Stimulated activated CD8-positive, alpha-beta memory T cell treated with anti-CD3 and anti-CD28 coated beads, Interleukin-15, amount 100 ng/mL, for 4 hours (primary cell): ENCODE results near the gene SLC27A4.

Experiments
- DNase-seq, 2 donors: peaks; one replicate each; pipeline ENCODE4 v3.0.0-alpha.2; 2020; ENCODE audit warnings: low read depth in 2 of 2

The SLC27A4 gene

GRCh38 chr9:128365525-128365924, 25.2 kb downstream of the SLC27A4 start:
- DNase-seq: no peak

DNA sequence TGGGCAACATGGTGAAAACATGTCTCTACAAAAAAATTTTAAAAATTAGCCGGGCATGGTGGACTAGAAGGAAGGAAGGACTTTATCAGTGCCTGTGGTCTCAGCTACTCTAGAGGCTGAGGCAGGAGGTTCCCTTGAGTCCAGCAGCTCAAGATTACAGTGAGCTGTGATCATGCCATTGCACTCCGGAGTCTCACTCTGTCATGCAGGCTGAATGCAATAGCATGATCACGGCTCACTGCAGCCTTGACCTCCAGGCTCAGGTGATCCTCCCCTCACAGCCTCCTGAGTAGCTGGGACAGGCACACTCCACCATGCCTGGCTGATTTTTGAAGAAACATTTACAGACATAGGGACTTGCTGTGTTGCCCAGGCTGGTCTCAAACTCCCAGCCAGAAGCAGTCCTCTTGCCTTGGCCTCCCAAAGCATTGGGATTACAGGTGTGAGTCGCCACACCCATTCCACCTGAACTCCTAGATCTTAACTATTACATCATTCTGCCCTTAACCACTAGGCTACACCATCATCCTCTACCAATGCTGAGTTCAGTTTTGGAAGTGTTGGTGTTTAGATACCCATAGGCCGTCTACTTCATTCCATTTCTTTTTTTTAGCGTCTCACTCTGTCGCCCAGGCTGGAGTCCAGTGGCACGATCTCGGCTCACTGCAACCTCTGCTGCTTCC, 28.8 kb downstream of the SLC27A4 start:
- DNase-seq: no peak

DNA sequence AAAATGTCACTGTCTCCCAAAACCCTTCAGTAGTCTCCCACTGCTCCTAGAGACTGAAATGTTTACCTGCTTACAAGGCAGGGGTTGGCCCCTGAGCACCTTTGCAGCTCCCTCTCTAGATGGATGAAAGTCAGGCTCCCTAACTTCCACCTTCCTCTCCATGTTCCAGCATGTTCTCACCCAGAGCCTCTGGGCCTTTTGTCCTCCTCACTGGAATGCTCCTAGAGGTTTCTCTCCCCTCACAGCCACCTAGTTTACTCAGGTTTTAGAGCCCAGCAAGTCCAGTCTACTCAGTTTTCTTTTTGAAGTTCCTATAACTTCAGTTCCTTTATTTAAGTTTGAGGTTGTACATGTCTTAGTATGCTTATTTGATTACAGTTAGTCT, 30.0 kb downstream of the SLC27A4 start:
- no peak for DNase-seq

DNA sequence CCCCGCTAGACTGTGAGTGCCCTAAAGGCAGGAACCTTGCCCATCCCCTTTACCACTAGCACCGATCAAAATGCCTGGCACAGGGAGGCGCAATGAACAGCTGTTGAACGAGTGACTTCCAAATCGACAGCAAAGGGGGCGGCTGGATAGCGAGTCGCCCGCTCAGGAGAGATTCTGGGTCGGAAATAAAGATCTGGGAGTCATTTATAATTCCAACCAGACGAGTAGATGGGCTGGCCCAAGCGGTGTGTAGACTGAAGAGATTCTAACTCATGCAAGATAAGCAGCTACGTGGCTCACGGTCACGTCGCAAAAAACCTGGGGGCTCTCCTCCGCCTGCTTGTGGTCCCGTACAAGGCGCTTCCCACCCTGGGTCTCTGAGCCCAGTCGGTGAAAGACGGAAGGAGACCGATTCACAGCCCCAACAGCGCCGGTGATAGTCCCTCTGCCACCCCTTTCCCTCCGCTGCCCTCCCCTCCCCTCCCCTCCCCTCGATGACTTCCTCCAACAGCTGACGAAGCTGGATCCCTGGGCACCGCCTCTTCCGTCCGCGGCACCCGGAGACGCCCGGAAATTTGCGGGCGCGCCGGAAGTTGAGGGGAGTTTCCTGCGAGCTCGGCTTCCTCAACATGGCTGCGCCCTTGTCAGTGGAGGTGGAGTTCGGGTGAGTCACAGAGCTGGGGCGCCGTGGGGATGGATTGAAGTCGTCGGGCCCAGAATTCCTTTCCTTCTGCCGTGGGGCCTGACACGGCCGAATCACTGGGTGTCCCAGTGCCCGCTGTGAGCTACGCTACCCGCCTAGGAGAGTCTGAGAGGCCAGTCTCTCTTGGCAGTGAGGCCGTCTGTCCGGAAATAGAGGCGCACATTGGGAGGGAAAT, 30.7 kb downstream of the SLC27A4 start, which contains the start of gene URM1:
Gene URM1 (plus strand): TSS at position 623 of the 878 bp plus-strand sequence. CDS start 7 bp downstream, at position 630.
- DNase-seq: peak; percentile 92 to 96

GRCh38 chr9:128371630-128372117, 31.3 kb downstream of the SLC27A4 start:
- DNase-seq: no peak

DNA sequence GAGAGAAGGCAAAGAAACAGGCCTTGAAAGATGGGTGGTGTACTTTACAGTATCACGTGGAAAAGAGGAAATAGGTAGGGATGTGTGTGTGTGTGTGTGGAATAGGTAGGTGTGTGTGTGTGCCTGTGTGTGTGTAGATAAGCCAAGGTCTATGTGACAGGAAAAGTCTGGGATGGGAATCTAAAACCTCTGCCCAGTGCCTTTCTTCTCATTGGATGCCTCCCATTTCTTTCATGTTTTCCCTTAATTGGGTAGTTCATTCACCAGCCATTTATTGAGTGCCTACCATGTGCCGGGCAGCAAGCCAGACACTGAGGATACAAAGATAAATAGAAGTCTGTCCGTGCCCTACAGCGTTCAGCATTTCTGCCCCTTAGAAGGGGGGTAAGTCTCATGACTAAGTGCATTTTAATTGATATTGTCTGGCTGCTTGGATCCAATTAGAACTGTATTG, 31.9 kb downstream of the SLC27A4 start:
- DNase-seq: no peak

DNA sequence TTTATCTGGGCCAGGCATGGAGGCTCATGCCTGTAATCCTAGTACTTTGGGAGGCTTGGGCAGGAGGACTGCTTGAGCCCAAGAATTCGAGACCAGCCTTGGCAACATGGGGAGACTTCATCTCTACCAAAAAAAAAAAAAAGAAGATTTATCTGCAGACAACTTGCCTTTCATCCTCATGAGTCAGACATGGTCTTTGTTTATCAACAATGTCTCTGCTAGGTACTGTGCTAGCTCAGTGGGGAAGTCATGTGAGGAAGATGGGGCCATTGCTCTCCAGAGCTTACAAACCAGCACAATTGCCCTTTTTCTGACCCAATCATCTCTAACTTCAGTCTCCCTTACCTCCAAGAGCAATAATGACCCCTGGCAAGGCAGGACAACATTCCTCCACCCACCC, 32.5 kb downstream of the SLC27A4 start:
- no peak for DNase-seq

- no peak for DNase-seq
Measured at GRCh38 chr9:128374221-128374675, 33.9 kb downstream of the SLC27A4 start.

DNA sequence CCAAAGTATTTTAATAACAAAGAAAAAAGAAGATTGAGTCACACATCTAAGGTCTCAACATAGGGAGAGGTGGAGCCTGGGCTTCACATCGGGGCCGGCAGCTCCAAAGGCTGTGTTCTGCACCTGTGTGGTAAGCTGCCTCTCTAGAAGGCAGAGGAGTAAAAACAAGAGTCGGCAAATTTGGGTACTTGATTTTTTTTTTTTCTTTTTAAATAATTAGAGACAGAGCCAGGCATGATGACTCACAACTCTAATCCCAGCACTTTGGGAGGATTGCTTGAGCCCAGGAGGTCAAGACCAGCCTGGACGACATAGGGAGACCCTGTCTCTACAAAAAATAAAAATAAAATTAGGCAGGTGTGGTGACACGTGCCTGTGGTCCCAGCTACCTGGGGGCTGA, 35.5 kb downstream of the SLC27A4 start:
- DNase-seq: no peak

DNA sequence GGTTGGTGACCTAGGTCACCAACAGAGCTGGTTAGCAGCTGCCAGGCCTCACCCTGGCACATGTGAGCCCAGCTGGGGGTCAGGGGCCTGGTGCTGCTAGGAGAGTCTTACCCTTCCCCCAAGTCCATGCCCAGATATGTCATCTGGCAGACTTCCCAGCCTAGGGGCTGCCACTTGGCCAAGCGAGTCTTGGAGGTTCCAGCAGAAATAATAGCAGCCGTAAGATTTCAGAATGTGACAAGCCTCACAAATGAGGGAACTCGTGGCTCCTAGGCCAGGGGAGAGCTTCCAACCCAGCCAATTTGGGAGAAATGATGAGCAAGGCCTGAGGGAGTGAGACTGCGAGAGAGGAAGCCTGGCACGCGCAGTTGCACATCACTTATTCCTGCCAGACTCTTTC, 41.9 kb downstream of the SLC27A4 start:
- no peak for DNase-seq

DNA sequence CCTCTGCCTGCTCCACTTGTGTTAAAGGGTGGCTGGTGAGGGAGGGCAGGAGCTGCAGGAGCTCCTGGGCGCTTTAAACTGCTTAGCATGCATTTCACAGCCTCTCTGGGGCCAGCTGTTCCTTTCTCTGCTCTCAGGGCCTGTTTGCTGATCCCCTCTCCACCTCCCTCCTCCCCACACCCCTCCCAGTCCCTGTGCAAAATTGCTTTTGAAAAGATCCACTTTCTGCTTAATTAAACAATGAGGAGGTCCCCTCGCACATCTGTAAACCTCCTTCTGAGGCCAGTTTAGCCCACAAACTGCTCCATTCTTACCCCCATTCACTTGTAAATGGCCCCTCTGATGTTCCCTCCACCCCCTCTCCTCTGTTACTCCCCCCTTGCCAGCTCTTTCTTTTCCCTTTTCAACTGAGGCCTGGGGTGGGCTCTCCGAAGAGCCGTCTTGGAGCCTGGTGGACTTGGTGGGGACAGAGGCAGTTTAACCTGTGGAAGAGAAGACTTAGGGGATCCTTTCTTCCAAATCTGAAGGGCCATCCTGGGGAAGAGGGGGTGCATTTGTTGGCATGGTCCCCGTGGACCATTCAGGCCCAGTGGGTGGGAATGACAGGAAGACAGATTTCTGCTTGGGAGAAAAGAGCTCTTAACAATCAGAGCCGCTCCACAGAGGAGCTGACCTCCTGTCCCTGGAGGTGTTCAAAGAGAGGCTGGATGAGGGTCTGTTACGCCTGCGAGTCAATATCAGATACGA, 42.9 kb downstream of the SLC27A4 start:
- no peak for DNase-seq

GRCh38 chr9:128383791-128384190, 43.5 kb downstream of the SLC27A4 start:
- no peak for DNase-seq

- no peak for DNase-seq
Measured at GRCh38 chr9:128384801-128385495, 44.6 kb downstream of the SLC27A4 start.

DNA sequence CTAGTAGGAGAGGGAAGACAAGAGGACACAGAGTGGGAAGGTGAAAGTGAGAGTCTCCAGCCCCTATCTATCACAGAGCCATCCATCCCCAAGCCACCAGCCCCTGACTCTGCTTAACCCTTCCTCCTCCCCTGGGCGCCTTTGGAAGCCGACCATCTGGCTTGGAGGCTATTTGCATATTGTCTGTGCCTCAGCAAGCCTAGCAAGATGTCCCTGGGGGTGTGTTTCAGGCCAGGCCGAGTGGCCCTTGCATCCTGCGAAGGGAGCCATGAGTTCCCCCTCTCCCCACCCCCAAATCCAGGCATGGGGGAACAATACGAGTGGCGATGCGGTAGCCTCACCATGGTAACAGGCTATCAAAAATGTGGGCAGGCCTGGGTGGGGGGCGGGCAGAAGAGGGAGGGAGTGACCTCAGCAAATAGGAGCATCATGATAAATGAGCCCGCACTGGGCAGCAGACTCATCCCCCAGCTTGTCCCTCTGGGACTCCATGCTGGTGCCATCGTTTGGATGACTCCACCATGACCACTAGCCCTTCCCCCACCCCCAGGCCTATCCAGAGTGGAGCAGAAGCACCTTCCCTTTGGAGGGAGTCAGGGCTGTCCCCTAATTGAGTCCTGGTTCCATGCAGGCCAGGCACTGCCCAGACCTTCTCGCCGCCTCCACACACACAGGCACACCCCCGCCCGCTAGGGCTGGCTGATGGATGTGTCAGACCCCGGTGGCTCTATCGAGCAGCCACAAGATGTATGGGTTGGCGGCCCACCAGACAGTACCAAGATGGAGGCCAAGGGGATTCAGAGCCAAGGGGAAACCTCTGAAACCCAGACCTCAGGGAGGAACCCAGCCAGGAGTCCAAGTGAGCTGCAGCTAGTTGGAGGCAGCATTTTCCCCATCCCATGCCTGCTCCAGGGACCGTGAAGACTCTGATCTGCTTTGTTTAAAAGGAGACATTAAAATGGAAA, 45.5 kb downstream of the SLC27A4 start:
- no peak for DNase-seq

GRCh38 chr9:128388150-128388549, 47.8 kb downstream of the SLC27A4 start:
- DNase-seq: no peak

- DNase-seq: no peak
Measured at GRCh38 chr9:128389395-128390149, 49.2 kb downstream of the SLC27A4 start.

- no peak for DNase-seq
Measured at GRCh38 chr9:128390150-128390812, 50.0 kb downstream of the SLC27A4 start.

GRCh38 chr9:128390813-128391711, 50.7 kb downstream of the SLC27A4 start:
- no peak for DNase-seq
